Fibroblast of skin of left quadriceps (primary cell): ENCODE measurements around the gene ZNF277.
"Not testable (repeated sequence)": the region's sequence is repeated elsewhere in the genome, so short reads cannot be mapped to it uniquely, and the experiment has no call there.

ENCODE experiments used
- DNase-seq, 2 experiments: peaks; one replicate each; pipeline ENCODE4 v3.0.0-alpha.2; 2013; ENCODE audit warnings: low read depth in 2 of 2

Gene ZNF277

GRCh38 chr7:112292162-112292561, 85.7 kb downstream of the ZNF277 start:
- DNase-seq = no peak

DNA sequence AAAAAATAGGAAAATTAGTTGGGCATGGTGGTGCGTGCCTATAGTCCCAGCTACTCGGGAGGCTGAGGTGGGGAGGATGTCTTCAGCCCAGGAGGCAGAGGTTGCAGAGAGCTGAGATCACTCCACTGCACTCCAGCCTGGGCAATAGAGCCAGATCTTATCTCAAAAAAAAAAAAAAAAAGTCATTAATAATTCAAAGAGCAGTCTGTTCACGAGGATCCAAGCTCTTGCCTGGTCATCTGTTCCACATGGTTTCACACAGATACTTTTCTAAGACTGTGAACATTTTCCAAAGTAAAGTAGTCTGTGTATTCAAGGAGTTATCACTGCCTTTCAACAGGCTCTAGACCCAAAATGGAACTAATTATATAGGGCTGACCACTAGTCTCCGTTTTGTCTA, 86.9 kb downstream of the ZNF277 start:
- DNase-seq = no peak

DNA sequence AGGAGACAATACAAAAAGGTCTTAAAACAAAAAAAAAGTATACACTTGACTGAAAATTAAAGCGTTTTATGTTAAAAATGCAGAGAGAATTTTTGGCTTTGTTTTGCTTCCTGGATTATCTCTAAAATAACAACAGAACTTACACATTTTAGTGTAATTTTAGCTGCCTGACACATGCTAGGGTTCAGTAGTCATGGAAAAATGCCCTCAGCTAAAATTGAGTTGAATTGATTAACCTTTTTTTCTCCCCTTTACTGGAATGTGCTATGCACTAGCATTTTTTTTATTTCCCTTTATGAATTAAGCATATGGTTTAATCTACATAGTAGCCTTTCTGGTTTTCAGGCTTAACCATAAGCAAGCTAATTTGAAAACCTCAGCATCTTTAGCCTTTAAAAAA, 89.9 kb downstream of the ZNF277 start:
- DNase-seq = no peak

DNA sequence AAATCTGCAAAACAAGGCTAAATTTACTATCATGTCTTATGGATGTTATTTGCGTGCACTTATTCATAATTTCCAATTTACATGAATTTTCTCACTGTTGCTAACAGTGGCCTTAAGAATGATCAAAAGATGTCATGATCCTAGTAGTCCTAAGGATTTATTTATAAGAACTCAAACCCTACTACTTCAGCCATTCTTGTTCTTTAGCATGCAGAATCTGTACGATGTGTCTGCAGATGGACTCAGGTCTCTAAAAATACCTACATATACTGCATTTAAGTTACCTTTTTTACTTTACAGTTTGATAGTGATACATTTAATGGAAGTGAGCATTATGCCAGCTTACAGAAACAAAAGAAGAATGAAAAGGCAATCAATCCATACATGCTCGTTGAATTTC, 91.2 kb downstream of the ZNF277 start:
- DNase-seq = no peak

GRCh38 chr7:112298543-112299100, 92.1 kb downstream of the ZNF277 start:
- no peak for DNase-seq

DNA sequence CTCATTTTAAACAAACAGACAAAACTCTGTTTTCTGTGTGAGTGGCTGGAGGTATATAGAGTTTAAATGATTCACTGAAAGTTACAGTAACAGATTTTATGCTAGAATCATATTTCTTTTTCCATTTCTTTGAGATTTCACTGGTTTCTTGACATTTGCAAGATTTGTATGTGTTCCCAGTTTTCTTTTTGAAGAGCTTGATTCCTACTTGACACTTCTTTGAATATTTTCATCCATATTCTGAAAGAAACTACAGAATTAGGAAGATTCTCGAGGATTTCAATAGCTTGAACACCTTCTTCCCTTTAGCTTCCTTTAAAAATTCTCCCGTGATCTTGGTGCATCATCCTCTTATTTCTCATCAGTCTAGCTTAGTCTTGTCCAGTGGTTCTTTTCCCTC, 93.6 kb downstream of the ZNF277 start:
- no peak for DNase-seq

GRCh38 chr7:112300831-112301407, 94.4 kb downstream of the ZNF277 start:
- DNase-seq = no peak

- no peak for DNase-seq
These were observed 96.1 kb downstream of the ZNF277 start for GRCh38 chr7:112302566-112302965.

GRCh38 chr7:112306903-112307302, 100.4 kb downstream of the ZNF277 start:
- DNase-seq = no peak

DNA sequence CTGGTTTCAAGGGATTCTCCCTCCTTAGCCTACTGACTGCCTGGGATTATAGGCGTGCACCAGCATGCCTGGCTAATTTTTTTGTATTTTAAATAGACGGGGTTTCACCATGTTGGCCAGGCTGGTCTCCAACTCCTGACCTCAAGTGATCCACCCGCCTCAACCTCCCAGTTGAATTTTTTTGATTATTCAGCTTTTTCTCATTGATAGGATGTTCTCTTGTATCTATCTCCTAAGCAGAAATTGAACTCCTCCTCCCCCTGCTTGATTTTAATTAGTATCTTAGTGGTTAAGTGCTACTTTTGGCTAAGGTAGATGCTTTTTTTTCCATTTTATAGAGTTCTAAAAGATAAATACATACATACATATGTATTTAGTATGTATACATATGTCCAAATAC, 101.0 kb downstream of the ZNF277 start:
- DNase-seq = no peak

DNA sequence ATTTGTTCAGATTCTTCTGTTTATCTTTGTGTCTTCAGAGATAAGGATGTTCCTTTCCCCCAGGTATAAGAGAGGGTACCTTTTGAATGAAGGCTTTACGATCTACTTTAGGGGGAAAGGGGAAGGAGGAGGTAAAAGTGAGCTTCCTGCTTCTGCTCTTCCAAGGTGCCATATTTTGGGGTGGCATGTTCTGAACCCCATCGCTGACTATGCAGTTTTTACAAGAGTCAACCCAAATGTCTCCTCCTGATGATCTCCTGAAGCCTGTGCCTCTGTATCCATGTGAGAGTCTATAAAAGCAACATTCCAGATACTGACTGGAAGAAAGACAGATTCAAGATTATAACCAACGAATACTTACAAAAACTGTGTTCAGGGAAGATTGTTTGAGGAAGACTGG, 102.5 kb downstream of the ZNF277 start:
- DNase-seq = no peak

GRCh38 chr7:112316803-112317202, 110.3 kb downstream of the ZNF277 start:
- DNase-seq = not testable (repeated sequence)

- DNase-seq = no peak
These were observed 115.6 kb downstream of the ZNF277 start for GRCh38 chr7:112322070-112322469.

DNA sequence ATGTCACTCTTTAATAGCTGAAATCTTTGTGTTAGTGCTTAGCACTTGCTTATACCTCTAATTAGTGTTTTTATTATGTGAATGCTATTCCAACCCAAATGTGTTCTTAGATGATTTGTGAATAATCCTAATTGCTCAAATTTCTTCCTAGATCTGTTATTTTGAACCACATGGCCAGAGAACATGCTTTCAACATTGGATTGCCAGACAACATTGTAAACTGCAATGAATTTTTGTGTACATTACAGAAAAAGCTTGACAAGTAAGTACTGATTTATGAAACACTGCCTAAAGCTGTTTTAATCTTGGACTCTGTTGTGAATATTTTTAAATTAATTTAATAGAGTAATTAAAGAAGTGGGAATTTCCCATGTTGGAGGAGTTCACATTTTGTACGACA, 121.1 kb downstream of the ZNF277 start:
- no peak for DNase-seq

DNA sequence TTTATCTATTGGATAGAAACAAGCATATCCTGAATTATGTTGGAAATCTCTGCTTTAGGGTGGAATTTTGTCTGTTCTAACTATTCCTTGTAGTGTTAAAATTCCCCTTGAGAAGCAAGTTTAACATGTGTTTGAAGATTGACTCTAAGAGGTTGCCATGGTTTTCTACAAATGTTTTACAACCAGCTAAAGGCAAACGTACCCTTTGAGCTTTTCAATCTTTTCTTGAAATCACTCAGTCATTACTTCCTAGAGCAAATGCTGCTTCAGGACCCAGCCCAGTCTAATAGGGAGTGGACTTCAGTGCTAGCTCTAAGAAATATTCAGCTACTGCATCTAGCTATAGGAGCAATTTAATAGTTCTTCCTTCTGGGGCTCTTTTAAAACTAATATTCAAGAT, 125.0 kb downstream of the ZNF277 start:
- no peak for DNase-seq

DNA sequence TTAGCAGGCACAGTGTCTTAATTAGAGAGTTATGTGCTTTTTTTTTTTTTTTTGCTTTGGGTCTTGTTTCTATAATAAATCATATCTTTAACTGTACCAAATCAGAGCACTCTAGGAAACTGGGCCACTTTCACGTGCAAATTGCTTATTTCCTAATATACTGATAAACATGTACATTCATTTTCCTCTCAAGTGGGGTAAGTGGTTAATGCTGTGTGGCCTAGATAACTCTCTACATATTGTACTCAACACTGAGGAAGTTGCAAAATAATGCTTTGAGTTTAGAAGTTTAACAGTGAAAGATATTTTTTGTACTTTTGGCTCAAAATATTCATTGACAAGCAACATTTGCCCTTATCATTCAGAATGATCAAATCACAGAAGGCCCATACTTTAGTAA, 127.9 kb downstream of the ZNF277 start:
- DNase-seq = peak; percentile 3 to 4

GRCh38 chr7:112336261-112336660, 129.8 kb downstream of the ZNF277 start:
- DNase-seq = no peak

GRCh38 chr7:112336936-112337576, 130.6 kb downstream of the ZNF277 start:
- no peak for DNase-seq

GRCh38 chr7:112337892-112338291, 131.4 kb downstream of the ZNF277 start:
- DNase-seq = no peak

DNA sequence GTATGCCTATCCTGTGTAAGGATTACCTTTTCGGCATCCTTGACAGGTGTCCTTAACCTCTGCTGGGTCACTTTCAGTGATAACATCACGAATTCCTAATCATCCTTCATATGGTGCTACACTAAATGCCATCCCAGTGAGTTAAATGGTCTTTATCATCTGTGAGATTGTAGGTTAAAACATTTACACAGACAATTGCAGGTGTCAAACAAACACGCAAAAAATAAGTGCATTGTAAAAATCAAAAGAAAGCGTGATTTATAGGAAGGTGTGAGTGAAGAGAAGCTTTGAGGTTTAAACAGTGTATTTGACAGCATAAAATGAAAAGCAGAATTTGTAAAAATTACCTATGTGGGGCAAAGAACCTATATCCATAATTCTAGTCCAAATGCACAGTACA, 132.3 kb downstream of the ZNF277 start:
- DNase-seq = no peak

DNA sequence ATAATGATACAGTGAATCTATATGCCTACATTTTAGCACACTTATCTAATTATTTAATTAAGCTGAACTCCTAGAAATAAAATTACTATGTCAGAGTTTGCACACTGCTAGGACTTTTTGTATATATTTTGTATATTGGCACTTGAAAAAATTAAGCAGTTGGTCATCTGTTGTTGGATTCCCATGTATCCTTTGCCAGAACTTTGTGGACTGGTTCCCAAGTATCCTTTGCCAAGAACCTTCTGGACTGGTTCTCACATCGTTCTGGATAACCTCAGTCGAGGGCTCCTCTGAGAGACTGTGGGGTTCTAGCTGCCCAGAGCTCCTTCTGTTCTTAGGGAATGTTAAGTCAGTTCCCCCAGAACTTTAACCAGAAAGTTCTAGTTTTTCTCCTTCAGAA, 135.0 kb downstream of the ZNF277 start:
- no peak for DNase-seq

DNA sequence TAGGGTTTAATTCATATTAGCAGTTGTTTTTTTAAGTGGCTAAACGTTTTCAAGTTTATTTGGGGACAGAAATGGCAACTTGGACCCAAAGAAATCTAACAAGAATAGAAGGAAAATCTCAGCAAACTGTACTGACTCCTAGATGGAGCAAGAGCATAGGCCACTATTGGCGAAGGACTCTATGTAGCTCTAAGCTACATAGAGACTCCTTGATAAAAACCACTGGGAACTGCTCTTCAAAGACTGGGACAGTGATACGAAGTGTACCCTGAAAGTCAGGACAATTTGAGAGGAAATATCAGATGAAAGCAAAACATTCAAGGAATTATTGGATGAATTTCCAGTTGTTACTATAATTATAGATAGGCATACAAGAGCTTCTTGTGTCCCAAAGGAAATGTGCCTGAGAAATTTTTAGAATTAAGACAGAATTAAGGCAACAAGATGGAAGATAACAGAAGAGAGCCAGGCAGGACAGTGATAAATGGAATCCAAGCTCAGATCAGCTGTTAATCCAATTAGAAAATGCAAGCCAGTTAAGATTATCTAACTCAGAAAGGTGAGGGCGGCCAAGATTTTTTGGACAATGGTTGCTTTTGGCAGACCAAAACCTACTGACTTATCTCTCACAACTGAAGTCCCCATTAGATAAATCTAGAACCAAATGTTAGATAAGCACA, 140.0 kb downstream of the ZNF277 start:
- no peak for DNase-seq

GRCh38 chr7:112347088-112347487, 140.6 kb downstream of the ZNF277 start:
- no peak for DNase-seq
